GM23338 (cell line): ENCODE measurements around the gene ESYT2. TPM values are rescaled to one million over a fixed set of nuclear protein-coding genes. Genes with fewer than 3 reads are reported as not detected.

ENCODE experiments used
- ATAC-seq: fragments of 200-7000 bp; cut with Tn5 transposase; 3 replicates; pipeline ENCODE4 v1.9.1; 2020
- DNase-seq: peaks from one replicate; pipeline ENCODE4 v3.0.0-alpha.2; 2015; ENCODE audit warnings: low spot score
- H2AFZ ChIP-seq: fragments of 200-600 bp; sonication (generic); 2 replicates; pipeline ENCODE4 v1.8.0; 2016; ENCODE audit warnings: antibody characterized with exemption, mild to moderate bottlenecking, moderate library complexity
- H3F3A ChIP-seq: fragments of 200-600 bp; sonication (generic); replicated peaks from 2 replicates; pipeline ENCODE4 v1.8.0; 2017; ENCODE audit warnings: antibody characterized with exemption, mixed run types, low read depth
- H3K27ac ChIP-seq: fragments of 200-600 bp; sonication (generic); 2 replicates; pipeline ENCODE4 v1.6.1; 2016; ENCODE audit warnings: low read depth
- H3K27me3 ChIP-seq: fragments of 200-600 bp; sonication (generic); 2 replicates; pipeline ENCODE4 v1.8.0; 2016; ENCODE audit warnings: mild to moderate bottlenecking, mixed run types, moderate library complexity; ENCODE audit not compliant: insufficient read depth
- H3K36me3 ChIP-seq: fragments of 200-600 bp; sonication (generic); 2 replicates; pipeline ENCODE4 v1.8.0; 2016; ENCODE audit warnings: mild to moderate bottlenecking; ENCODE audit not compliant: insufficient read depth
- H3K4me1 ChIP-seq: fragments of 200-600 bp; sonication (generic); 2 replicates; pipeline ENCODE4 v1.8.0; 2016; ENCODE audit warnings: mild to moderate bottlenecking, moderate library complexity; ENCODE audit not compliant: insufficient read depth
- H3K4me2 ChIP-seq: fragments of 200-600 bp; sonication (generic); 2 replicates; pipeline ENCODE4 v1.7.1; 2017; ENCODE audit warnings: mixed run types
- H3K4me3 ChIP-seq: fragments of 200-600 bp; sonication (generic); 2 replicates; pipeline ENCODE4 v1.6.1; 2016; ENCODE audit warnings: mixed run types
- H3K79me2 ChIP-seq: fragments of 200-600 bp; sonication (generic); replicated peaks from 2 replicates; pipeline ENCODE4 v1.8.0; 2017; ENCODE audit warnings: mild to moderate bottlenecking; ENCODE audit not compliant: insufficient read depth
- H3K9me2 ChIP-seq: fragments of 200-600 bp; sonication (generic); 2 replicates; pipeline ENCODE4 v1.8.0; 2017; ENCODE audit not compliant: insufficient read depth
- H4K20me1 ChIP-seq: fragments of 200-600 bp; sonication (generic); replicated peaks from 2 replicates; pipeline ENCODE4 v1.8.0; 2017; ENCODE audit warnings: mild to moderate bottlenecking; ENCODE audit not compliant: insufficient read depth
- H3K27ac Mint-ChIP-seq: 2 replicates; pipeline ENCODE4 v1.8.0; 2020; ENCODE audit warnings: inconsistent platforms, mild to moderate bottlenecking, moderate library complexity, mixed read lengths
- H3K27me3 Mint-ChIP-seq: 3 replicates; pipeline ENCODE4 v1.8.0; 2022; ENCODE audit warnings: low read depth, mild to moderate bottlenecking, moderate library complexity, mixed read lengths, inconsistent platforms; ENCODE audit not compliant: insufficient read depth, poor library complexity
- H3K36me3 Mint-ChIP-seq: 3 replicates; pipeline ENCODE4 v1.8.0; 2021; ENCODE audit warnings: low read depth, mild to moderate bottlenecking, inconsistent platforms, moderate library complexity, mixed read lengths
- H3K4me1 Mint-ChIP-seq: 3 replicates; pipeline ENCODE4 v1.8.0; 2020; ENCODE audit warnings: mild to moderate bottlenecking, inconsistent platforms, mixed read lengths
- H3K4me3 Mint-ChIP-seq: 3 replicates; pipeline ENCODE4 v1.8.0; 2021; ENCODE audit warnings: moderate library complexity, mild to moderate bottlenecking, inconsistent platforms, mixed read lengths
- H3K9me3 Mint-ChIP-seq: 3 replicates; pipeline ENCODE4 v1.8.0; 2020; ENCODE audit warnings: moderate library complexity, mild to moderate bottlenecking, inconsistent platforms, mixed read lengths
- CREB1 ChIP-seq: fragments of 250-450 bp; sonication (Bioruptor Pico); IDR thresholded peaks from 2 replicates; pipeline ENCODE4 v1.5.0; 2020; ENCODE audit warnings: low read depth, mild to moderate bottlenecking, moderate library complexity
- CTCF ChIP-seq, 2 experiments: fragments of 200-600 bp in 1 of 2; sonication (generic) in 1 of 2; conservative IDR thresholded peaks; 2 replicates each; pipeline versions ENCODE4 v1.5.1 to v1.6.1; 2016 to 2017; ENCODE audit warnings: antibody characterized with exemption in 2 of 2, low read depth in 2 of 2, mild to moderate bottlenecking in 2 of 2, moderate library complexity in 1 of 2
- ETS1 ChIP-seq: IDR thresholded peaks from 2 replicates; pipeline ENCODE4 v1.6.1; 2016; ENCODE audit warnings: antibody characterized with exemption
- JUNB ChIP-seq: IDR thresholded peaks from one replicate; pipeline ENCODE4 v1.6.1; 2016; ENCODE audit warnings: antibody characterized with exemption; ENCODE audit not compliant: unreplicated experiment
- NANOG ChIP-seq: IDR thresholded peaks from 2 replicates; pipeline ENCODE4 v1.6.1; 2016; ENCODE audit warnings: antibody characterized with exemption, borderline replicate concordance
- POLR2AphosphoS5 ChIP-seq: IDR thresholded peaks from 2 replicates; pipeline ENCODE4 v1.6.1; 2016; ENCODE audit warnings: antibody characterized with exemption, low read depth
- REST ChIP-seq: IDR thresholded peaks from one replicate; pipeline ENCODE4 v1.6.1; 2018; ENCODE audit warnings: antibody characterized with exemption; ENCODE audit not compliant: unreplicated experiment
- STAT1 ChIP-seq: IDR thresholded peaks from one replicate; pipeline ENCODE4 v1.6.1; 2016; ENCODE audit warnings: antibody characterized with exemption; ENCODE audit not compliant: unreplicated experiment
- ZNF114 ChIP-seq: fragments of 250-450 bp; sonication (Bioruptor Pico); IDR thresholded peaks from 2 replicates; pipeline ENCODE4 v1.5.0; 2020; ENCODE audit warnings: mild to moderate bottlenecking, moderate library complexity
- ZNF331 ChIP-seq: fragments of 250-450 bp; sonication (Bioruptor Pico); IDR thresholded peaks from 2 replicates; pipeline ENCODE4 v1.5.0; 2020; ENCODE audit warnings: low read depth, mild to moderate bottlenecking, moderate library complexity
- polyA plus RNA-seq: library from polyadenylated mRNA; unstranded; fragments of >200 nt; fragmentation: Nextera tagmentation; extraction: Ambion mirVana; gene quantifications from 2 replicates; pipeline ENCODE4 v1.2.1, GENCODE V29; 2016
- total RNA-seq: library from RNA; depleted of rRNA; stranded (reverse); fragments of >200 nt; shearing (Covaris generic); gene quantifications from 2 replicates; pipeline ENCODE4 v1.2.3, GENCODE V29; 2014

ESYT2 gene
- total and polyA plus RNA-seq, 2 experiments from 2014 or later, result 9.6 to 52.7 TPM

- no peak for TF ChIP-seq REST
- no peak for TF ChIP-seq NANOG
- TF ChIP-seq POLR2AphosphoS5, result no peak
- no peak for TF ChIP-seq CTCF (conservative IDR thresholded peaks at IDR 0.05; ENCODE audit: low read depth in 2 of 2)
- TF ChIP-seq ZNF114, result no peak
- no peak for TF ChIP-seq CREB1 (CRISPR knock-in tag)
- TF ChIP-seq ZNF331, result no peak
- TF ChIP-seq JUNB, result no peak
- no peak for TF ChIP-seq ETS1
- no peak for TF ChIP-seq STAT1
Measured at GRCh38 chr7:158731761-158732160, 97.5 kb downstream of the ESYT2 start (continued).

GRCh38 chr7:158730383-158731346, 98.6 kb downstream of the ESYT2 start:
- DNase-seq (no peak), ATAC-seq (no peak)
- Mint-ChIP-seq H3K4me3 (no peak overlapping the region), H3K27ac (no peak overlapping the region), H3K4me1 (peaks cover 34% of the 10 kb centered on the region), H3K9me3 (no peaks in the 10 kb centered on the region), H3K36me3 (peaks cover 12% of the 10 kb centered on the region), H3K27me3 (peaks cover 8% of the 10 kb centered on the region)
- no peak overlapping the region for H3K4me2 ChIP-seq
- H3K27me3 ChIP-seq, result no peaks in the 10 kb centered on the region
- H3K27ac ChIP-seq, result 0 out of 2 replicates have a peak overlapping the region, but pooled peaks have one; percentile 52
- H3K79me2 ChIP-seq, result no peaks in the 10 kb centered on the region
- 0 out of 2 replicates have a peak, but pooled peaks cover 4% of the 10 kb centered on the region for H3K9me2 ChIP-seq
- no peak overlapping the region for H2AFZ ChIP-seq
- no peaks in the 10 kb centered on the region for H3K36me3 ChIP-seq
- H4K20me1 ChIP-seq, result no peaks in the 10 kb centered on the region; the same call in 1 of the 2 replicates
- H3F3A ChIP-seq, result 0 out of 2 replicates have a peak, but pooled peaks cover 4% of the 10 kb centered on the region
- no peak overlapping the region for H3K4me3 ChIP-seq
- H3K4me1 ChIP-seq, result peaks cover 9% of the 10 kb centered on the region
- TF ChIP-seq REST, result no peak
- no peak for TF ChIP-seq JUNB
- no peak for TF ChIP-seq CTCF (conservative IDR thresholded peaks at IDR 0.05; ENCODE audit: low read depth in 2 of 2)
- TF ChIP-seq POLR2AphosphoS5, result no peak
- no peak for TF ChIP-seq CREB1 (CRISPR knock-in tag)
